ENCODE measurements around the gene IFRD1. TPM values are rescaled to one million over a fixed set of nuclear protein-coding genes. Genes with fewer than 3 reads are reported as not detected.

IFRD1 gene
- total RNA-seq, result 15.9 and 20.0 TPM in 2 replicates

GRCh38 chr7:112449902-112450806 is at the start of gene IFRD1:
IFRD1 (plus strand) TSS chr7:112450460; CDS start chr7:112450689, 229 bp downstream.

Other genes with a start within 250 kb of the IFRD1 start
- 5.2 and 5.5 TPM in 2 replicates for gene DOCK4, start 244.1 kb upstream of the IFRD1 start, total RNA-seq
- gene ZNF277, start 243.8 kb upstream of the IFRD1 start, total RNA-seq, result 22.5 and 26.2 TPM in 2 replicates
- 0.21 TPM in 1 of 2 replicates, not detected in the other for gene LSMEM1, start 30.5 kb downstream of the IFRD1 start, total RNA-seq

All from airway epithelial cell (primary cell).